ENCODE measurements around the gene CACNA1G.
A peak's percentile ranks its signal among the peaks of the same experiment; 100 is the strongest.

CACNA1G gene

GRCh38 chr17:50532452-50533024, 28.0 kb upstream of the CACNA1G start, which contains the start of gene EPN3:
Gene EPN3, plus strand, starts transcription at chr17:50532735. Its CDS starts 3,822 bp downstream, at chr17:50536557.
- TF ChIP-seq CTCF (IDR thresholded peaks at IDR 0.05; ENCODE audit: low read depth, low read length): no peak
- in situ Hi-C loops (cut with HindIII; ENCODE audit: low sequenced_read_pairs): no loop called here
- H3K4me3 ChIP-seq (ENCODE audit: low read depth, low read length): no peak within 1 kb of the TSS
- no peak for DNase-seq (ENCODE audit: low read depth, low spot score)

- H3K4me3 ChIP-seq (ENCODE audit: low read depth, low read length): no peak overlapping the region
- DNase-seq (ENCODE audit: low read depth, low spot score): no peak
- no peak for TF ChIP-seq CTCF (IDR thresholded peaks at IDR 0.05; ENCODE audit: low read depth, low read length)
Measured at GRCh38 chr17:50533185-50533584, 27.3 kb upstream of the CACNA1G start.

DNA sequence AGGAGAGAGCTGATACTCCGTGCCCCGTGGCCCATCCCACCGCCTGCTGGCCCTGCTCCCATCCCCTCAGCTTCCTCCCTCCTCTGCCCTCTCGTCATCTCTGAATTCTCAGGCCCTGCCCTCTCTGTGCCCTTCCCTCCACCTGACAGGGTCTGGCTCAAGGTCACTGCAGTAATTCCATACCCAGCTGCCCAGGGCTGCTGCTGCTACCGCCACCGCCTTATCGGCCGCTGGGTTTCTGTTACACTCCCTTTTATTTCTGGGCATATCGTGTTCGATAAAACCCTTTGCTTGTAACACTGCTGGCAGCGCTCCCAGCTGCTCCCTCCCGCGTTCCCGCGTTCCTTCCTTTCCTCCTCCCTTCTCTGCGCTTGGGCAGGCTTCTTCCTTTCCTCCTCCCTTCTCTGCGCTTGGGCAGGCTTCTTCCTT, 26.8 kb upstream of the CACNA1G start:
- DNase-seq (ENCODE audit: low read depth, low spot score): no peak
- in situ Hi-C loops (cut with HindIII; ENCODE audit: low sequenced_read_pairs): no loop called here
- H3K4me3 ChIP-seq (ENCODE audit: low read depth, low read length): no peak overlapping the region
- no peak for TF ChIP-seq CTCF (IDR thresholded peaks at IDR 0.05; ENCODE audit: low read depth, low read length)

More at GRCh38 chr17:50533185-50533584, 27.3 kb upstream of the CACNA1G start:
- in situ Hi-C loops (cut with HindIII; ENCODE audit: low sequenced_read_pairs): no loop called here

GRCh38 chr17:50534222-50534978, 26.1 kb upstream of the CACNA1G start:
- no peak overlapping the region for H3K4me3 ChIP-seq (ENCODE audit: low read depth, low read length)
- no peak for DNase-seq (ENCODE audit: low read depth, low spot score)

DNA sequence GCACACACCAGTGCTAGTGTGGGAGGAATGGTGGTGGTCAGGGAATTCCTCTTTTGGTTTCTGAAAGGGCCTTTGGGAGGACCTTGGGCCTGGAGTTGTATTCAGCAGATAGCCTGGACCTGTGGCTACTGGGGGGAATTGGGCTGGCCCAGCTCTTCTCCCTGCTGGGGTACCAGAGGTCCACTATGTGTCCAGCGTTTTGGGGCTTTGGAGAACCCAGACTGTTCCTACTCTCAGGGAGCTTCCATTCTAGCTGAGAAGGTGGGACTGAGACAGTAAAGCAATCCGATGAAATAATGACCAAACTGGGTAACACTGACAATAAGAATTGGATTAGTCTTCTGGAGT, 25.6 kb upstream of the CACNA1G start:
- in situ Hi-C loops (cut with HindIII; ENCODE audit: low sequenced_read_pairs): no loop called here
- no peak for TF ChIP-seq CTCF (IDR thresholded peaks at IDR 0.05; ENCODE audit: low read depth, low read length)
- H3K4me3 ChIP-seq (ENCODE audit: low read depth, low read length): no peak overlapping the region
- DNase-seq (ENCODE audit: low read depth, low spot score): no peak

More at GRCh38 chr17:50534222-50534978, 26.1 kb upstream of the CACNA1G start:
- in situ Hi-C loops (cut with HindIII; ENCODE audit: low sequenced_read_pairs): no loop called here
- peak; percentile 51 for TF ChIP-seq CTCF (IDR thresholded peaks at IDR 0.05; ENCODE audit: low read depth, low read length)

DNA sequence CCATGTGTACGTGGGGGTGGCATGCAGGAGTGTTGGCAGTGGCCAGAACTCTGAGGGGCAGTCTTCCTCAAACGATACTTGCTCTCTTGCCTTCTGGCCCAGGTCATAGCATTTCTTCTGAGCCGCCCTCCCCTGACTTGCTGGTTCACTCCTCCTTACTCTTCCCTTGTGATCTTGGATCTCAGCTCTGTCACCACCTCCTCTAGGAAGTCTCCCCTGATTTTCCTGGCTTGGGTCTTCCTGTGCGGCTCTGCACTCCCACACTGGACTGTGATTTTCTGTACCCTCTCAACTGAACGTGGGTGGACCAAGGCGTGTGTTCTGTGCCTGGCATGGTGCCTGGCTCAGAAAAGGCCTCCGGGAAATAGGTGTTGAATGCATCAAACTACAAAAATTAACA, 25.1 kb upstream of the CACNA1G start:
- no peak for TF ChIP-seq CTCF (IDR thresholded peaks at IDR 0.05; ENCODE audit: low read depth, low read length)
- in situ Hi-C loops (cut with HindIII; ENCODE audit: low sequenced_read_pairs): no loop called here
- no peak overlapping the region for H3K4me3 ChIP-seq (ENCODE audit: low read depth, low read length)

More for the DNA sequence above, 25.1 kb upstream of the CACNA1G start:
- DNase-seq (ENCODE audit: low read depth, low spot score): no peak

Measured in astrocyte of the spinal cord (primary cell).